Upper lobe of left lung (tissue), 6 donors: ENCODE results near the gene TACC2. TPM values are rescaled to one million over a fixed set of nuclear protein-coding genes. Genes with fewer than 3 reads are reported as not detected.
A peak's percentile ranks its signal among the peaks of the same experiment; 100 is the strongest.
"Not testable (repeated sequence)": the region's sequence is repeated elsewhere in the genome, so short reads cannot be mapped to it uniquely, and the experiment has no call there.

Experiments
- ATAC-seq, 2 donors: fragments of 200-7000 bp; cut with Tn5 transposase; one replicate each; pipeline ENCODE4 v1.9.1; 2022; ENCODE audit warnings: mild to moderate bottlenecking in 2 of 2, moderate library complexity in 2 of 2; ENCODE audit not compliant: low FRiP score in 2 of 2
- DNase-seq, 2 donors: peaks; one replicate each; pipeline ENCODE4 v3.0.0-alpha.2; 2019 to 2020
- H3K27ac ChIP-seq, 4 donors: fragments of 200-600 bp; sonication (generic); one replicate each; pipeline ENCODE4 v1.5.1; 2016 to 2019
- H3K27me3 ChIP-seq, 4 donors: fragments of 200-600 bp; sonication (generic); one replicate each; pipeline ENCODE4 v1.5.1; 2017 to 2019
- H3K36me3 ChIP-seq, 4 donors: fragments of 200-600 bp; sonication (generic); one replicate each; pipeline ENCODE4 v1.5.1; 2016 to 2019
- H3K4me1 ChIP-seq, 4 donors: fragments of 200-600 bp; sonication (generic); one replicate each; pipeline ENCODE4 v1.5.1; 2018 to 2019
- H3K4me3 ChIP-seq, 4 donors: fragments of 200-600 bp; sonication (generic); one replicate each; pipeline ENCODE4 v1.5.1; 2017 to 2019; ENCODE audit warnings: mild to moderate bottlenecking in 2 of 4, moderate library complexity in 1 of 4
- H3K9me3 ChIP-seq, 4 donors: fragments of 200-600 bp; sonication (generic); one replicate each; pipeline ENCODE4 v1.5.1; 2018 to 2019
- CTCF ChIP-seq, 6 experiments: fragments of 450-650 bp in 4 of 6; fragments of 200-600 bp in 2 of 6; sonication (generic) in 2 of 6; IDR thresholded peaks; one replicate each; pipeline ENCODE4 v1.5.1; 2016 to 2019; ENCODE audit warnings: antibody characterized with exemption in 6 of 6
- EP300 ChIP-seq, 4 donors: sonication (generic); formaldehyde crosslinking; IDR thresholded peaks; one replicate each; pipeline ENCODE4 v1.5.1; 2017; ENCODE audit warnings: antibody characterized with exemption in 4 of 4, control low read depth in 2 of 4
- POLR2A ChIP-seq, 4 donors: fragments of 450-650 bp; IDR thresholded peaks; one replicate each; pipeline ENCODE4 v1.5.1; 2016 to 2017; ENCODE audit warnings: antibody characterized with exemption in 4 of 4, mild to moderate bottlenecking in 2 of 4
- POLR2AphosphoS5 ChIP-seq, 2 donors: sonication (generic); formaldehyde crosslinking; IDR thresholded peaks; one replicate each; pipeline ENCODE4 v1.5.1; 2017; ENCODE audit warnings: antibody characterized with exemption in 2 of 2
- WGBS, 2 donors: methylation state at CpG; one replicate each; pipeline ENCODE4 v1.1.5; 2017 to 2018; 5-methylcytosine and 5-hydroxymethylcytosine counted together
- total RNA-seq, 6 donors: library from RNA; depleted of rRNA in 4 of 6; stranded (reverse); fragments of >200 nt in 4 of 6; gene quantifications; one replicate each; pipeline versions ENCODE4 v1.1.0 to v1.2.1, GENCODE V29; 2016 to 2021
- donor health status: DM: no; HTN: no; CAD: no; lungs with moderate emphysema.
- donor health status: DM: no; HTN: yes; CAD: no; lungs with severe emphysema.

Gene TACC2
- total RNA-seq, 6 donors from 2014 or later, result 158 to 701 (median 386) TPM

GRCh38 chr10:121978511-121978910, 10.5 kb upstream of the TACC2 start:
- DNase-seq, result peak; percentile 55 to 86
- Histone ChIP-seq H3K9me3 (no peaks in the 10 kb centered on the region), H3K27ac (peak overlapping the region in 2 of 4 donors; percentile 38 to 46), H3K27me3 (no peaks in the 10 kb centered on the region), H3K4me1 (peaks cover 13 to 17% (median 15%) of the 10 kb centered on the region in 4 donors), H3K36me3 (no peaks in the 10 kb centered on the region), H3K4me3 (no peak overlapping the region)
- ATAC-seq, result no peak
- 64 to 86% methylated on average over 10 to 21 of the region's 26 CpGs for WGBS, 2 donors
- TF ChIP-seq CTCF (IDR thresholded peaks at IDR 0.05), result no peak
- TF ChIP-seq POLR2AphosphoS5 (IDR thresholded peaks at IDR 0.05), result no peak
- TF ChIP-seq EP300 (IDR thresholded peaks at IDR 0.05), result no peak
- no peak for TF ChIP-seq POLR2A (IDR thresholded peaks at IDR 0.05)

GRCh38 chr10:121981346-121981745, 7.6 kb upstream of the TACC2 start:
- Histone ChIP-seq H3K27me3 (no peaks in the 10 kb centered on the region), H3K4me3 (no peak overlapping the region), H3K4me1 (peaks cover 0 to 2% (median 0%) of the 10 kb centered on the region in 4 donors), H3K27ac (no peak overlapping the region), H3K36me3 (no peaks in the 10 kb centered on the region), H3K9me3 (peaks cover 6 to 8% (median 8%) of the 10 kb centered on the region in 4 donors)
- DNase-seq (no peak), ATAC-seq (no peak)
- WGBS, 2 donors, result 87 to 89% methylated on average over 2 of the region's 2 CpGs
- TF ChIP-seq POLR2AphosphoS5 (IDR thresholded peaks at IDR 0.05), result no peak
- TF ChIP-seq POLR2A (IDR thresholded peaks at IDR 0.05), result no peak
- no peak for TF ChIP-seq EP300 (IDR thresholded peaks at IDR 0.05)
- no peak for TF ChIP-seq CTCF (IDR thresholded peaks at IDR 0.05)

- ATAC-seq, result no peak
- TF ChIP-seq POLR2AphosphoS5 (IDR thresholded peaks at IDR 0.05) (no peak), EP300 (IDR thresholded peaks at IDR 0.05) (no peak), POLR2A (IDR thresholded peaks at IDR 0.05) (no peak), CTCF (IDR thresholded peaks at IDR 0.05) (no peak)
- Histone ChIP-seq H3K4me3 (no peak overlapping the region), H3K36me3 (no peaks in the 10 kb centered on the region), H3K4me1 (no peaks in the 10 kb centered on the region), H3K9me3 (peaks cover 6 to 8% (median 8%) of the 10 kb centered on the region in 4 donors), H3K27me3 (no peaks in the 10 kb centered on the region), H3K27ac (no peak overlapping the region)
- DNase-seq, result no peak
- WGBS, 2 donors, result 92 to 93% methylated on average over 5 of the region's 5 CpGs
These were observed 5.1 kb upstream of the TACC2 start for GRCh38 chr10:121983852-121984251.

- no peak overlapping the region for H3K4me3 ChIP-seq
- TF ChIP-seq EP300 (IDR thresholded peaks at IDR 0.05), result no peak
- TF ChIP-seq POLR2A (IDR thresholded peaks at IDR 0.05), result no peak
- TF ChIP-seq CTCF (IDR thresholded peaks at IDR 0.05), result no peak
- no peak for TF ChIP-seq POLR2AphosphoS5 (IDR thresholded peaks at IDR 0.05)
- H3K4me1 ChIP-seq, result peaks cover 0 to 3% (median under 1%) of the 10 kb centered on the region in 4 donors
- H3K36me3 ChIP-seq, result no peaks in the 10 kb centered on the region
- DNase-seq (no peak), ATAC-seq (no peak)
- no peak overlapping the region for H3K27ac ChIP-seq
- 62 to 68% methylated on average over 2 of the region's 2 CpGs for WGBS, 2 donors
- H3K9me3 ChIP-seq, result peaks cover 6 to 8% (median 8%) of the 10 kb centered on the region in 4 donors
- H3K27me3 ChIP-seq, result no peaks in the 10 kb centered on the region
These were observed 4.5 kb upstream of the TACC2 start for GRCh38 chr10:121984463-121984862.

- DNase-seq, result no peak
- Histone ChIP-seq H3K4me3 (no peak overlapping the region), H3K4me1 (peaks cover 0 to 28% (median 12%) of the 10 kb centered on the region in 4 donors)
These were observed 1.2 kb downstream of the TACC2 start for GRCh38 chr10:121990015-121990677.

GRCh38 chr10:121991727-121992126, 2.8 kb downstream of the TACC2 start:
- not testable (repeated sequence) for H3K4me3 ChIP-seq, H3K36me3 ChIP-seq, ATAC-seq, DNase-seq, H3K27me3 ChIP-seq, H3K27ac ChIP-seq, H3K9me3 ChIP-seq
- peaks cover 0 to 35% (median 14%) of the 10 kb centered on the region in 4 donors for H3K4me1 ChIP-seq
- 93 to 95% methylated on average over 4 of the region's 4 CpGs for WGBS, 2 donors

More at GRCh38 chr10:121990015-121990677, 1.2 kb downstream of the TACC2 start:
- Histone ChIP-seq H3K27me3 (no peaks in the 10 kb centered on the region), H3K36me3 (no peaks in the 10 kb centered on the region), H3K9me3 (no peaks in the 10 kb centered on the region), H3K27ac (peak overlapping the region in 2 of 4 donors; percentile 60 to 68)
- WGBS, 2 donors, result 65 to 70% methylated on average over 9 of the region's 9 CpGs
- no peak for TF ChIP-seq CTCF (IDR thresholded peaks at IDR 0.05)
- no peak for TF ChIP-seq POLR2AphosphoS5 (IDR thresholded peaks at IDR 0.05)
- no peak for TF ChIP-seq POLR2A (IDR thresholded peaks at IDR 0.05)
- TF ChIP-seq EP300 (IDR thresholded peaks at IDR 0.05), result no peak
- ATAC-seq, result no peak
